Measurements from ENCODE around the gene WDR44.
"Not testable (repeated sequence)": the region's sequence is repeated elsewhere in the genome, so short reads cannot be mapped to it uniquely, and the experiment has no call there.

The WDR44 gene

GRCh38 chrX:118360429-118361125 lies 14.7 kb downstream of the WDR44 start:
- DNase-seq, result no peak

DNA sequence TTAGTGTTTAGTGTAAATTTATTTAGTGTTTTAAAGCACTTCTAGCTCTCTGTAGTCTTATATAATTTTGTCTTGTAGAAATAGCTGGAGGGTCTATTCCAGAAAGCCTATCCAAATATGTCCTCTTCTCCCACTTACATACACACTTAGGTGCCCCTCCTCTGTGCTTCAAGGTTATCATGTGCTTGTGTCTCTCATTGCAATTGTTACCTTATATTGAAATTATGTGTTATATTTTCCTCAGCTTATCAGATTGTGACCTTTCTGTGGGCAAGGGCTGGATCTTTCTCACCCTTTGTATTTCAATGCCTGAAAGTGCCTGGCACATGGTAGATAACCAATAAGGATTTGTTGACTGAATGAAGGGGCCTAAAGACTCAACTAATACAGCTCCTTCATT lies 18.4 kb downstream of the WDR44 start:
- DNase-seq, result no peak

DNA sequence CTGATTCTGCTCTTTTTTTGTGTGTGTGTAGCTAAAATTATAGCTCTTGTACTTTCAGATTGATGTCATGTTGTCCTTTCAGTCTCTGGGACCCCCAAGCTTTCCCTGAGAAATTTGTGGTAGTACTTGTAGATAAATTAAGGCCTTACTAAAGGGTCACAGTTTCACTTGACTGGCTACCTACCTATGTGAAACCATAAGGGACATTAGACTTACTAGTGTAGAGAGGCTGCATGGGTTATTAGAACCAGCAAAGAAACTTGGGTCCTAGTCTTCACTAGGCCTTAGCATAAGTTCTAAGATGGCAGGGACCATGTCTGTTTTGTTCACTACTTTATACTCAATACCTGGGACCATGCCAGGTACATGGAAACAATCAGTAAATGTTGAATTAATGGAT lies 21.4 kb downstream of the WDR44 start:
- no peak for DNase-seq

- DNase-seq, result no peak
Measured at GRCh38 chrX:118368398-118368797, 22.5 kb downstream of the WDR44 start.

DNA sequence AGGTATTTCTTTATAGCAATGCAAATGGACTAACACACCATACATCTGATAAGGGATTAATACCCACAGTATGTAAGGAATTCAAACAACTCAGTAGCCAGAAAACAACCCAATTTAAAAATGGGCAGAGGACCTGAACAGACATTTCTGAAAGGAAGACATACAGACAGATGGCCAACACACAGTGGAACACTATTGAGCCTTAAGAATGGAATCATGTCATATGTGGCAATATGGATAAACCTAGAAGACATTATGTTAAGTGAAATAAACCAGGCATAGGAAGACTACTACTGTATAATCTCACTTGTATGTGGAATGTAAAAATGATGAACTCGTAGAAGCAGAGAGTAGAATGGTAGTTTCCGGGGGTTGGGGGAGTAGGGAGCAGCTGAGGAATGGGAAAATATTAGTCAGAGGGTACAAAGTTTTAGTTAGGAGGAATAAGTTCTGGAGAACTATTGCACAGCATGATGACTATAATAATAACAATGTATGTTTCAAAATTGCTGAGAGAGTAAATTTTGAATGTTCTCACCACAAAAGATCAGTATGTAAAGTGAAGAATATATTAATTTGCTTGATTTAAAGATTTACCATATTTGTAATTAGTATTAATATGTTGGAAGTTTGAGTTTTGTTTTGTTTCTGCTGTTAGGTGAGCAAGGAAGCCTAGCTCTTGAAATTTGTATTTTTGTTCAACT lies 25.2 kb downstream of the WDR44 start:
- no peak for DNase-seq

DNA sequence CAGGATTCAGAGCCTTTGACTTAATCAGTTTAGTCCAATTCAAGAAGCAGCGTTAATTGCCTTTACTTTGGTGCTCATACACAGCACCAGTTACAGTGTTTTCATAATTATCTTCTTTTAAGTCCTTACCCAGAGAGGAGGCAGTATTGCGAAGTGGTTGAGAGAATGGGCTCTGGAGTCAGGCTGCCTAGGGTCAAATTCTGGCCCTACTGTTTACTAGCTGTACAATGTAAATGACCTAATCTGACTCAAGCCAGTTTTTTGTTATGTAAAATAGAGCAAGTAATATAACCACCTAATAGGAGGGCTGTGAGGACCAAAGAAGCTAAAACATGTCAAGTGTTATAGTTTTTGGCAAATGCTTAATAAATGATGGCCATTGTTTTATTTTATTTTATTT lies 27.6 kb downstream of the WDR44 start:
- no peak for DNase-seq

DNA sequence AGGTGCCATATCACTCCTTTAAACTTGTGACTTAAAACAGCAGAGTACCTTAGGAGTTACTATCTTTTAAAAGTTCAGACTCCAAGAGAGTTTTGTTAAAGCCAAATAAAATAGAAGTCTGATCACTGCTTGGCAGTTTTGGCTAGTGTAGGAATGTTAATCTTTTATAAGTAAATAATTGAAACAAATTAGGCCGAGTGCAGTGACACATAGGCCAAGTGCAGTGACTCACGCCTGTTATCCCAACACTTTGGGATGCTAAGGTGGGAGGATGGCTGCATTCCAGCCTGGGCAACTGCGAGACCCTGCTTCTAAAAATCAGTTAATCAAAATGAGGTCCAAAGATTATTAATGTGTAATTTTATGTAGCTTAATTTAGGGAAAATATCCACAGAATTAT lies 37.2 kb downstream of the WDR44 start:
- DNase-seq, result no peak

GRCh38 chrX:118392716-118393115 lies 46.8 kb downstream of the WDR44 start:
- no peak for DNase-seq

DNA sequence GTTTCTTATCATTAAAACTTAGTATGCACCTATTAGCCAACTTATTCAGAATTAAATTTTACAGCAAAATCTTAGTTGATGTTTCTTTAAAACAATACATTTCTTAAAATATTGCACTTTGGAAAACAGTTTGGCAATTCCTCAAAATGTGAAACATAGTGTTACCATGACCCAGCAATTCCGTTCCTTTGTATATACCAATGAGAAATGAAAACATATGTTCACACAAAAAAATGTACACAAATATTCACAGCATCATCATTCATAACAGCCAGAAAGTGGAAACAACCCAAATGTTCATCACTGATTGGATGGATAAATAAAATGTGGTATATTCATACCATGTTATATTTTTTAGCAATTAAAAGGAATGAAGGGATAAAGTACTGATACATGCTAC lies 50.2 kb downstream of the WDR44 start:
- no peak for DNase-seq

- DNase-seq, result no peak
Measured at GRCh38 chrX:118418811-118419251, 72.9 kb downstream of the WDR44 start.

DNA sequence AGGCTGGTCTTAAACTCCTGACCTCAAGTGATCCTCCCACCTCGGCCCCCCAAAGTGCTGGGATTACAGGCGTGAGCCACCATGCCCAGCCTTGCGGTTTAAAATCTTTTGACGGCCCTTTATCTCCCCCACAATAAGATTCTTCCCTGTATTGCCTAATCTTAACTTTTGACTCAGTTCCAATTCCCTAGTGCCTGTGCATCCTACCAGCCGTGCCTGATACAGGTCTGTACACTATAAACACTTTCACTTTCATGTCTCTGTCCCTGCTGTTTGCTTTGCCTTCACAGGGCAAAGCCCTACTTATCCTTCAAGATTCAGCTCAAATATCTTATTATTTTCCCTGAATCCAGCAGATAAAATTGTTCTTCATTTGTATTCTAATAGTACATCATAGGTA lies 74.6 kb downstream of the WDR44 start:
- DNase-seq, result no peak

DNA sequence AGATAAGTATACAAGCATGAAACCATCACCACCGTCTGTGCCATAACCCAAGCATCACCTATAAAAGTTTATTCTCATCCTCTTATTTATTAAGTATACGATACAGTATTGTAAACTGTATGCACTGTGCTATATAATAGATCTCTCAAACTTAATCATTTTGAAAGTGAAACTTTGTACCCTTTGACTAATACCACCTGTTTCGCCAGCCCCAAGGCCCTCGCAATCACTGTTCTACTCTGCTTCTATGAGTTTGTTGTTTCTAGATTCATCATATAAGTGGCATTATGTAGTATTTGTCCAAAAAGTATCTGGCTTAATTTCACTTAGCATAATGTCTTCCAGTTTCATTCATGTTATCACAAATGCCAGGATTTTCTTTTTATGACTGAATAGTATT lies 77.7 kb downstream of the WDR44 start:
- DNase-seq, result no peak

- no peak for DNase-seq
Measured at GRCh38 chrX:118432799-118433198, 86.9 kb downstream of the WDR44 start.

DNA sequence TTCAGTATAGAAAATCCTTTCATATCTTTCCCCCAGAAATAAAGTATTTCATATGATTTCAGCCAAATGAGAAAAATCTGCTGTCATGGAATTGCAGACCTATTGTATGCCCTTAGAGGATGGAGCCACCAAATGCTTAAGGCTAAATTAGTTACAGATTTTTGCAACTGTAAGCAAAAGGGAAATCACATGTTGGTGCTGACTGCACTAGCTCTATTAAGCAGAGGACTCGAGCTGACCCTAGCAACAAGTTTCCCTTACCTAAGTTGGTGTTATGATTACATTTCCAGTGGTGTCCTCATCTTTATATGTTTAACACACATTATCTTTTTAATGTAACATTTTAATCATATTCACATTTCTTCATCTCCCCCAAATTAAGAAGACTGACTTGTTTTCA lies 91.4 kb downstream of the WDR44 start:
- DNase-seq, result no peak

GRCh38 chrX:118448273-118448783 lies 102.4 kb downstream of the WDR44 start:
- no peak for DNase-seq

GRCh38 chrX:118455013-118455412 lies 109.1 kb downstream of the WDR44 start:
- DNase-seq, result no peak

GRCh38 chrX:118459494-118459893 lies 113.6 kb downstream of the WDR44 start:
- peak; percentile 6 to 23 for DNase-seq

DNA sequence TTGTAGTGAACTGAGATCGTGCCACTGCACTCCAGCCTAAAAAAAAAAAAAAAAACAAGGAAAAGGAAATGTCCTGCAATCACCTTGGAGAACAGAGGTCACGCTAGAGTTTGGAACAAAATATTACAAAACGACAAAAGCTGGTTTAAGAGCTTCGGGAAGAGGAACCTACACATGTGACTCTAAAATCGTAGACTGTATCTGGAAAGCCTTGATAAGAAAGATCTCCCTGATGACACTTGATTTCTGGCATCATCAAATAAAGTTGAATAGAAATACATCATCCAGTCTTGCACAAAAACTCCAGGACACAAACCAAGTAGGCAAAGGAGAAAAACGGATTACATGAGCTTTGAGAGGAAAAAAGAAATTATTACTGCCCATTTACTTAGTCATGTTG lies 118.6 kb downstream of the WDR44 start:
- no peak for DNase-seq

DNA sequence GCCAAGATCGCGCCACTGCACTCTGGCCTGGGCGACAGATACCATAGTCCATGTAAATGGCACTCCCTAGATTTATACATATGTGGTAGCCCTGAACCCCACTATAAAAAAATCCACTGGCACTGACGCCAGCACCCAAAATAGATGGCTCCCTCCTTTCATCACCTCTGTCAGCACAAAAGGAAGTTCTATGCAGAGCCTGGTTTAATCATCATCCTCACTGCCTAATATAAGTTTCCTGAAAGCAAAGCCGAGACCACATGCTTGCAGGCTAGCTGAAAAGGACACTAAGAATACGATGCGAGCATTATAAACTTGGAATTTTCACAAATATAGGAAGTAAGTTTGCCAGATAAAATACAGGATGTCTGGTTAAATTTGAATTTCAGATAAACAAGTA lies 122.2 kb downstream of the WDR44 start:
- no peak for DNase-seq

- not testable (repeated sequence) for DNase-seq
Measured at GRCh38 chrX:118470721-118471347, 124.9 kb downstream of the WDR44 start.

DNA sequence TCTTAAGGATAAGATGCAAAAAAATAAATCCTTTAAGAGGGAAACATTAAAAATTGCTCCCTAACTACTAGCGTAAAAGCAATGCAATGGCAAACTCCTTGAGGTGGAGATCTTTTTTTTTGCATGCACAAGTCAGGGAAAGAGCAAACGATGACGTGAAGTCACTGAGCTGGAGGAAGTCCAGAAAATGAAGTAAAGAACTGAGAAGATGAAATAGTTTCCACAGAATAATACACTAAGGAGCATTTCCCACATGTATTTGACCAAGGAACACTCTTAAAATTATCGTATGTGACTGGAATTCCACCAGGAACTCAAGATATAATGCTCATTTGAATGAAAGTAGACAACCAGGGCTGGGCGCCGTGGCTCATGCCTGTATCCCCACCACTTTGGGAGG lies 128.7 kb downstream of the WDR44 start:
- no peak for DNase-seq

- DNase-seq, result no peak
Measured at GRCh38 chrX:118475903-118476302, 130.0 kb downstream of the WDR44 start.

GRCh38 chrX:118480172-118480571 lies 134.3 kb downstream of the WDR44 start:
- no peak for DNase-seq

- not testable (repeated sequence) for DNase-seq
Measured at GRCh38 chrX:118482384-118482783, 136.5 kb downstream of the WDR44 start.

Measured in hippocampal formation (tissue), 2 donors.